GM18508 (cell line): ENCODE results near the gene DPYD.
A peak's percentile ranks its signal among the peaks of the same experiment; 100 is the strongest.

Experiments used
- ATAC-seq: cut with Tn5 transposase; IDR thresholded peaks from one replicate; pipeline ENCODE4 v1.9.1; 2021; ENCODE audit warnings: moderate number of reproducible peaks; ENCODE audit not compliant: insufficient read depth, unreplicated experiment

DPYD gene

DNA sequence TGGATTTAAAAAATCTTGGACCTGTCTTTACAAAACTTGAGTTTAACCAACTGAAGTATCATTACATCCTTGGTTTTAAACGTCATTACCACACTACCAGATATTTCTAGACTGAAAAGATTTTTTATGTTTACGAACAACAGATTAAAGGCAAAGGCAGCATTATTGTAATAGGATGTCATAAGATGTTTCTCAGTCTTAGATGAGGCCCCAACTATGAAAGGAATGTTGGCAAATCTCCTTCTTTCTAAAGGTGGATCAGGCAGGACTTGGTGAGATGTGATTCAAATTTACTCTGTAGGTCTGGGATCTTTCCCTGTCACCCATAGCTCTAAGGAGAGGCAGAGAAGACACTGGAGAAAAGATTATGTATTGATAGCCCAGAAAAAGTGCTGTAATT, 781.3 kb downstream of the DPYD start:
- no peak for ATAC-seq

DNA sequence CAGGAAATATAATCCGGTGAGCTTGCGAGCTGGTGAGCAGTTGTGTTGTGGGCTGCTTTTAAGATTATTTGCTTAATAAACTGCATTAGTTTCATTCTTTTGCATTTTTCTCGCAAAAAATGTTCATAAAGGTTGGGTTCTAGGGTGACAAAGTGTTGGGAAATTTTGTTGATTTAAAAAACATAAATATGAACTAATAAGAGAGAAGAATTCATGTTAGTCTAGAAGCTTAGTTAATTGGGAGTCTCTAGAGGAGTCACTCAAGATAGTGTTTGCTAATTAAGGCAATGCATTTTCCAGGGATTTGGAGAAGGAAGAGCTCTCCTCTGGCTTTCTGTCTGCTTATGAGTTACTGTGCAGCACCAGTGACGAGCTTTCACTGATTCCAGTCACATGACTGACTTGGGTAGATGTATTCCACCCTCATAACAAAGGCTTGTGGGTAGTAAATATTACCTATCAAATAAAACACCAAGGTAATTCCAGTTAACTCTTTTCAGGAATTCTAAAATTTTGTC, 782.3 kb downstream of the DPYD start:
- ATAC-seq = no peak

DNA sequence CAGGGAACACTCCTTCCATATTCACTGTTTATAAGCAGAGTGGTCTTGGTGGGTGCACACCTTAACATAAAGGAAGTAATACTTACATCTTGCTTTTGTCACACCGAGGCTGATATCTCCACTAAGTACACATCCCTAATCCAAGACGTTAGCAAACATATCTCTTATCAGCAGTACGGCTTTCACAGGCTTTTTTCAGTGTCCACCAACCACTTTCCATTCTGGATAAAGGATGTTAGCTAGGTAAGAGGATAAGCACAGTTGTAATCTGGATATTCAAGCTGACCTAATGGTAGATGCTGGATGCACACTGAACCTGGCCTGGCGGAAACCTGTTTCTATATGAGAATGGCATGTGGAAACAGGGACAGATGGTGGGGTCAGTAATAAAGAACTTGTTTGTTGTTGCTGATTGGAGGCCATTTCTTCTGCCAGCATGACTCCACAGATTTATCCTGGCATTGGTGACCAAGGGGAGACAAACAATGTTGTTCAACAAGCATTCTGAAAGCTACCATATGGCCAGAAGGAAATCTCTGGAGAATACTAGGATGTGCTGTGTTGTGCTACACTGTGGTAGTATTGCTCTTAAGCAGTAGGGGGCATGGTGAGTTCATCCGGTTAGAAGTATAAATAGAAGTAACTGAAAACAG, 782.8 kb downstream of the DPYD start:
- peak; percentile 99 for ATAC-seq

DNA sequence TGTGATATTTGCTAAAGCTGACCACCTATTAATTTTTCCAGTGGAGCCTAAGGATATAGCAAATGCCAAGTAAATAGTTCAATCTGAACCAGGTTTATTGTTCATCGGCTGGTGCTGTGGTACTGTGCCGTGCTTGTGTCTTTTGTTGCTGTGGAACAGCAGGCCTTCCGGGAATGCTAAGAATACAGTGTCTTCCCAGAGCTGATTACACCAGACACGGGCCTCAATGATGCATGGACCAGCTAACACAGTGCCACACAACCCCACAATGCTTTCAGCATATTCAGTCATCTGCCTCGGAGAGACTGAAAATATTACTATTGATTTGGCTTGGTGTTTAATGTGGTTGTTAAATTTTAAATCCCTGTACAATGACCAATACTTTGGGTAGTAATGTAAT, 783.8 kb downstream of the DPYD start:
- ATAC-seq = no peak

DNA sequence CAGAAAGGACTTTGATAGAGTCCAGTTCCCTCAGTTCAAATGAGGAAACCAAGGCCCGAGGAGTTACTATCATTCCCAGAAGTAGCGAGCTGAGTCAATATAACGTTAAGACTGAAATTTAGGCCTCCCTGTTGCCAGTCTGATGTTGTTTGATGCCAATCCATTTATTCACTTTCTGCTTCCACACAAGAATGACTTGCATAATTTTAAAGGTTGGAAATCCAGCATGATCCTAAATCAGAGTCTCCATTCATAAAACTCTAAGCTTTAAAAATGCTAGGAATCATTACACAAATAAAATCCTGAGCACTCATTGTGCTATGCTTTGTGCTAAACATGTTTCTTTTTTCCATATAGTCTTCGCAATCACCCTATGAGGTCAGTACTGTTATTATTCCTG, 784.9 kb downstream of the DPYD start:
- ATAC-seq = no peak

DNA sequence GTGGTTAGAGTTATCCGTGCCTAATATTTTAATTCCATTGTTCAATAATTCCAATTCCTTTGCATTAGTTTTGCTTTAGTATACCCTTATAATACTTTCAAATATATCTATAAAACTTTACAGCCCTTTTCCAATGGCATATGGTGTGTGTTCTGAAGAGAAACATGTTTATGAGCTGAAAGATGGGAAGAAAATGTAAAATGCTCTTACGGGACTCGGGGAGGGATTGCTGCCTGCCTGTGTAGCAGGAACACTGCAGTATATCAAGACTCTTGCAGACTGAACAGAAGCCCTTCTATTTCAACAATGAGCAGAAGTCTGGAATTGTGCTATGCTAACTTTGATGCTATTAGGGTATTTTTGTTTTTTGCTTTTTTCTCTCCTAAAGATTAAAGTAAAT, 792.4 kb downstream of the DPYD start:
- ATAC-seq = no peak

DNA sequence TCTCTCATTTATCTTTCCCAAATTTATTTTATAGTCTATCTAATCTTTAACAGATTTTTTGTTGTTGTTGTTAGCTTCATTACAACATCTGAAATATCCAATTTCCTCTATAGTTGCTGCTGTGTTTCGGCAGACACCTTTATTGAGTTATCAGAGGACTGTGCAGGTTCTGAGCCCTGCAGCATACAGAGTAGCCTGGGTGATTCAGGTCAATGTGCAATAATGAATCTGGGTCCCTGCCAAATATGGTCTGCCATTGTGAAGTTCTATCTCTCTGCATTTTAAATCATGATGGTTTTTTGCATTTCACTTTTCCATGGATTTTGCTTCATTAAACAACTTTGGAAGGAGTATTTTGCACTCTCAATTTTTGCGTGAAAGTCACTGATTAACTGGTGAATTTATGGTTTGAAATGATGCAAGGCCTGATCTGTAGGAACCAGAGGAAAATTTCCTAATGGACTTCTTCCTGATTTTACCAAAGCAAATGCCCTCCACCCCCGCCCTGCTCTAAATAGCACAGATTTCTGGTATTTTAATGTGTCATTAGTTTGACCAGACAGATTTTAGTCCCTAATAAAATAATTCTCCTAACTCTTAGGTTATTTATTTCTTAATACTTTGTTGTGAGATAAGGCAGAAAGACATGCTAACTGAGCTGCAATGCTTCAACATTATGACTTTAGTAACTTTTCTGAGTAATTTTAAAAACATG, 797.0 kb downstream of the DPYD start:
- no peak for ATAC-seq

DNA sequence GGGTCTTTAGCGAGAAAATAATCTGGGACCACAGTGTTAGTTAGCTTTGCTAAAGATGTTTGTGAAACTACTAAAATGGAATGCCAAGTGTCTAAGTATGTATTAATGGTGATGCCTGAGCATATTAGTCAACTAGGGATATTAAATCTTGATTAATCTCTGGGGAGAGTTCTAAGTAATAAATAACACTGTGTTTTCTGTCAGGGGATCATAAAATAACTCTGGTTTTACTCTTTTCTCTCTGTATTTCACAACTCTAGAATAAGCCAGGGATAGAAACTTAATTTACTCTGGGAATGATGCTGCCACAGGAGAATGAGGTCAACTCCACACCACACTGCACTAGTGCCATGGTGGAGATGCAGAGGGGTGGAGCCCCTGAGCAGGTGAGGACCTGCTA, 800.0 kb downstream of the DPYD start:
- no peak for ATAC-seq

DNA sequence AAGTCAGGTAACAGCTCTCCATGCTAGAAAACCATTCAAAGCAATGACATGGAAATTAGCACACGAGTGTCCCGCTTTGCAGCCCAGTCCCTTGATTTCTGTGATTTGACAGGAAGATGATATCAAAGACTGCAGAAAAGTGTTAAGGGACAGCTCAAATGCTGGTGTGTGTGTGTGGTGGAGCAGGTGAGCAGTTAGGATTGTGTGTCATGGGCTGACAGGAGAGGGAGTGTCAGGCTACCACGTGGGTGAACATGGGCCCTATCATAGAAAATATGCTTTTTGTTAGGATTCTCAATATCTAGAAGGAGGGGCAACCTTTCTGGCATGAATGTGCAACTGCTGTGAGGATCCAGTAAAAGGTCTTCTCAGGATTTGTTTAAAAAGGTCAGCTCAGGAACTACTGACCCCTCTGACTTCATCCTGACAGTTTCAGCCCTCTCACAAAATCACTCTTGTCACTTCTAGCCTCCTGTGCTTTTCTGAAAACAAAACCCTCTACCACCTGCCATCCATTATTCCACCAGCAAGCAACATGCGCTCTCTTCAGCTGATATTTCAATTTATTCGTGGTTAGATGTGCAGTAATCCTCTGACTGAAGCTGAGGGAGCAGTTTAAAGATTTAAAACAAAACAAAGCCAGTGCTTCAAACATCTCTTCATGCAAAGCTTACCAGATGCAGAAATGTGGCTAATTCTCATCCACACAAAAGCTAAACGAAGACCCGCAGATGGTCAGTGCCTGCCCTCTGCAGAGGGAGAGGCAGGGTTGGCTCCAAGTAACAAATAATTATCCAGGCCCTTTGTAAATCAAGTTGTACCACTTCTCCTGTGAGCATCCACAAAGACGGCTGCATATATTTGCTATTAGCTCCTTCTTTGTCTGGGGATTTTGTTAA, 801.3 kb downstream of the DPYD start:
- no peak for ATAC-seq

DNA sequence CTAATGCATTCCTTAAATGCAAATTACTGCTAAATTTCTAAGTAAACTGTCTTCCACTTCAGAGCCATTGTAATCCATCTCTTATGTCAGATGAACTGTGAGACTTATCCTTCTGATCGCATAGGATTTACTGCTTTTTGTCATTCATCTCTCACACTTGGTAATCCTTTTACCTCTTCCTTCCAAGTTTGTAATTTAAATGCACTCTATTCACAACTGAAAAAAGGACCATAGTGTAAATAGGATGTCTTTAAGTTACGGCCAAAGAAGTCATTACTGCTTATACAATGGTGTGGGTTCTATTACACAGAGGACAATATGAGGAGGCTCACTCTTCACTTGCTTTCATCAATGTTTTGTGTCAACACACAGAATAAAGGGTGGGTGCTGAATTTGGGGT, 806.0 kb downstream of the DPYD start:
- no peak for ATAC-seq

DNA sequence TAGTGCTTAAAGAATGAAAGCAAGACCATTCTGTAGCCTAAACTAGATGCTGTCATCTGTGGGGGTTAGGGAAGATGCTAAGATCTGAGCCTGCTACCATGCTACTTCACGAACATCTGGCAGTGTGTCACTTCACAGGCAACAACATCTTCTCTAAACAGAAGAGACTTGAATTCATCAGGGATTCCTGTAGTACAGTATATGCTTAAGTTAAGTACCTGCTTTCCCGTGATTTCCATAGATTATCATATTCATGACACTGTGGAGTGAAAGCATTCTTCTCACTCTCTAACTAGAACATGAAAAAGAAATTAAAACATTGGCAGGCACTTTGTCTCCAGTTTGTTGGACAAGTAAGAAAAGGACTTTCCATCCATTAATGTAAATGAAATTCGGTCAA, 808.4 kb downstream of the DPYD start:
- no peak for ATAC-seq

DNA sequence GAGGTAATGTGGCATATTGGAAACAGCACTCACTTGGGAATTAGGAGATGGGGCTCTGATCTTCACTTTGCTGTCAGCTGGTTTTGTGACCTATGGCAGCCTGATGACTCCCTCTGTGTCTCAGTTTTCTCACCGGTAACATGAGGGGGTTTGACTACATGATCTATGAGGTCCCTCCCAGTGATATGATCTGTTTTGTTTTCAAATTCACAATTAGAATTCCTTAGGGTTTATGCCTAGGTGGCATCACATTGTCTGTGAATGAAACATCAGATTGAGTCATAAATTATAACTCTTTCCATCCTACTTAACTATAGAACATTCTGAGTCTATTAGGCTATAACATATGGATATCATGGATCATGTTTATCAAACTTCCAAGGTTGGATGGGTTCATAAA, 812.7 kb downstream of the DPYD start:
- no peak for ATAC-seq

DNA sequence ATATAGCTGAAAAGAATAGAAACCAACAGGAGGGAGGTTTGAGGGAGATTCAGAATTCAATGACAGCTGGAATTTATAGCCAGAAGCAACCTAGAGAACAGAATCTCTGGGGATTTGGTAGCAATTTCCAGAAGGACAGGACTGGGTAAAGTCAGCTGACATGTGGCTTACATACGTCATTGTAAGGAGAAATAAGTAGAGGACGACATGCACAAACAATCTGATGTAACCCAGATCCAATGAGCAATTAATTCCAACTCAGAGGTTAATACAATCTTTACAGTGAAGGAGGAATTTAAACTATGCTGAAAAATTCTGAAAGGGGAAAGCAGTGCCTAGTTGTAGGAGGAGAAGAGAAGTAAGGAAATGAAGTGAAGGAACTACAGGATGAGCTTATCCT, 815.3 kb downstream of the DPYD start:
- ATAC-seq = no peak

DNA sequence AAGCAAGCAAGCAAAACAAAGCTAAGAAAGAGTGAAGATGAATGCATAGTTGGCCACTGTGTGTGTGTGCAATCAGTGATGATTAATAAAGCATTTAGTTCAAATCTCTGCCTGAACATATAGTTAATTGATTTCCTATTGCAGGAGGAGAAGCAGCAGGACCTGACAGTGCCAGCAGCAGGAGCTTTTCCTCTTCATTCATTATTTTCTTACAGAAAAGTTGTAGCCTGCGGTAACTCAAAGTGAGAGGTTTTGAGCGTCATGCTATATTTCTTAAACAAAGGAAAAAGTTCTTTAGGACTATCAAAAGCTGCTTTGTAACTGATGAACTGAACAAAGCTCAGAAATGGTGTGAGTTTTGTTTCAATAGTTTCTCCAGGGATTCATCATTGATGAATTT, 819.3 kb downstream of the DPYD start:
- no peak for ATAC-seq

DNA sequence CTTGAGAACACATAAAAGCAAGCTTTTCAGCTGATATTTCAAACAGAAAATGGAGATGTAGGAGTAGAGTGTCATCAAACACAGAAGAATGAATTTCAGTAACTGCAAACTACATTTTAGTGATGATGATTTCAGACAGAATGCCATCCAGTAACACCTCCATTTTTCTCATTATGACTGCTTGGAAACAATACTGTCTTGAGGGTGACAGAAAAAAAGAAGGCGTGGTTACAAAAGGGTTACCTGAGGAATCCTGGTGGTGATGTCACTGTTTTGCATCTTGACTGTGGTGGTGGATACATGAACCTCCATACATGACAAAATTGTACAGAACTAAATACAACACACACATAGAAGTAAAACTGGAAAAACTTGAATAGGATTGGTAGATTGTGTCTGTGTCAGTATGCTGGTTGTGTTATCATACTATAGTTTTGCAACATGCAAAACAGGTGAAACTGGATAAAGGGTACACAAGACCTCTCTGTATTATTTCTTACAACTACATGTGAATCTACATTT, 823.4 kb downstream of the DPYD start:
- no peak for ATAC-seq

DNA sequence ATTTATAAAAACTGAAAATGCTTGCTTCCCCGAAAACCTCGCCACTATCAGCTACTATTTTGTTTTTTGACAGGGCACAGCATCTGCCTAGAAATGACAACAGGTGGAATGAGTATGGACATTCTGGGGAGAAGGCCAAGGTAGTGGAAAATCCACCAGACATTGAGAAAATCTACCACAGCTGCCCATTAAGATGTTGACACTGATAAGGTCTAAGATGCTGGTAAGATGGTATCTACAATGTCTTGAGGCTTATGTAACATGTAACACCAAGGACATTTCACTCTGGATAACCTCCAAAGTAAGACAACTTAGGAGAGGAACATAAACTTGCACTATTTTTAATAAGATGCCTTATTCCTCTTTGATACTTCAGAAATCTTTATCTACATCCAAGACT, 825.1 kb downstream of the DPYD start:
- no peak for ATAC-seq

DNA sequence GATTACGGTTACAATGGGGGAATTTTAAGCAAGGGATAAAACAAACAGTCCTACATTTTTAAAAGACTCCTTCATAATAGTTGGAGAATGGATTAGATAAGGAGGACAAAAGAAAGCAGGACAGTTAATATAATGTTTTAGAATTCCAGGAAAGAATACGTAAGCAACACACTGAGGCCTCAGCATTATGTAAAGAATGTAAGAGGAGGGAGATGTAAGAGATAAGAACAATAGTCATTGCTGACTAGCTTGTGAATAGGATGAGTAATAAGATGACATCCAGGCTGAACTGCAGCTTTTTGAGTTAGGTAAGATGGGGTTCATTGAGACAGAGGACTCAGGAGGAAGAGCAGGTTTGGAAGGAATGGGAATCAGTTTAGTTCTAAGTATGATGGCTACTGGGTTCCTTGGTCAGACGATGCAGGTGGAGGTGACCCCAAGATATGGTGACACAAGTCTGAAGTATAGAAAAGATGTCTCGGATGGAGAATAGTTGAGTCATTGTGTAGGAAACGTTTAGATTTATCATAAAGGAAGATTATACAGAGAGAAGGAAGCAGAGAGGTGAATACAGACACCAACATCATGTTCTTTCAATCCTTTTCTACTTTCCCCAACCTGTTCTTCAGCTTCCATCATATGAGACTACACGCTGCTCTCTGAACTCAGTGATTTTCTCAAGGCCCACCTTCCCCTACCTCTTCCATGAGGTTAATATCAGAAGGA, 826.4 kb downstream of the DPYD start:
- no peak for ATAC-seq

DNA sequence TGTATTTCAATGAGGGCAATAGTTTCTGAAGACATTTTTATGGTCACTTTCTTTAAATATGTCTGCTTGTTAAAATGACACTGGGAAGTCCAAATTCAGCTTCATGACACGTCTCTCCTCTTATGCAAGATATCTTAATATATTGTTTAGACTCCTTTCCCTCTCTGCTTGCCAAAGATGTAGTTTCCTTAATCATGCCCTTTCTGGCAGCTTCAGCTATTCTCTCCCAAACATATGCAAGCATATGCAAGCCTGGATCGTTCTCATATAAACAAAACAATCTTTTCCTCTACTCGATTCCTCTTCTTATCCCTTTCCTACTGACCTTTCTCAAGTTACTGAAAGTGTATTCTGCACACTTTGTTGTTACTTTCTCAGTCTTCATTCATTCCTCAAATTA, 827.1 kb downstream of the DPYD start:
- ATAC-seq = no peak

DNA sequence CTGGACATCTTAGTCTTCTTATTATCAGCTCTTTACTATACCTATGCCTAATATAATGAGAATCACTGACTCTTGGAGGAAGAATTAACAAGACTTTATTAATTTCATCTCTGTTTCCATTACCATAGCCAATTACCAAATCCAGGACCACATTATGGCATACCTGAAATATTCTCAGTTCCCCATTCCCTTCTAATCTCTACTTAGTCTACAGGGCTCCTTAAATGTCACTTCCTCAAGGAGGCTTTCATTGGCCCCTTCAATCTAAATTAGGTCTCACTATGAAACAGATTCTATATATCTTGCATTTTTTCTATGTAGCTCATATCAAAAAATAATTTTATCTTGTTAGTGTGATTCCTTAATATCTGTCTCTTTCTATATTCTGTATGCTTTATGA, 828.0 kb downstream of the DPYD start:
- no peak for ATAC-seq

DNA sequence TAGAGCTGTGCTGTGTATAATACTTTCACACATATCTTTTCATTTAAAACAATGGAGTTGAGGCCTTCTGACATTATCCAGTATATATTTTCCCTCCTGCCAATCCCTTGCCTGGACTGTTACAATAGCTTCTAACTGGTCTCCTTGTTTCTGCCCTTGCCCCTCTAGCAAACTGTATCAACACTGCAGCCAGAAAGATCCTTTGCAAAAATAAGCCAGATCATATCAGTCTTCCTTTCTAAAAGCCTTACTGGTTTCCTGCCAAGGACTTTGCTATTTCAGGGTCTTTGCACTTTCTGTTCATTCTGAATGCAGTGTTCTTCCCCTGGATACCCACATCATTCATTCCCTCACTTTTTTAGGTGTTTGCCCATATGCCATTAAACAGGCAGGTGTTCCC, 829.2 kb downstream of the DPYD start:
- no peak for ATAC-seq
